AG10803 (cell line): ENCODE results near the gene EXOC3L1.

Experiments used
- DNase-seq: peaks from one replicate; pipeline ENCODE4 v3.0.0; 2010; ENCODE audit warnings: low read depth
- H3K4me3 ChIP-seq: 2 replicates; pipeline ENCODE4 v1.5.1; 2011; ENCODE audit warnings: mild to moderate bottlenecking, low read length, control low read depth
- CTCF ChIP-seq: conservative IDR thresholded peaks from 2 replicates; pipeline ENCODE4 v1.5.1; 2011; ENCODE audit warnings: mild to moderate bottlenecking, low read length, control low read depth, inconsistent platforms

EXOC3L1 gene

GRCh38 chr16:67227567-67227921 is 37.6 kb upstream of the EXOC3L1 start:
- no peak for DNase-seq
- H3K4me3 ChIP-seq = peak overlapping the region; percentile 99
- TF ChIP-seq CTCF = no peak

- peak within 1 kb of the TSS; percentile 99 for H3K4me3 ChIP-seq
- DNase-seq = peak; percentile 98
- peak; percentile 25 for TF ChIP-seq CTCF
Observed at GRCh38 chr16:67226804-67227566, 37.0 kb upstream of the EXOC3L1 start, which contains the start of gene TMEM208. TSS of gene TMEM208 (plus strand) at chr16:67227130. CDS start at chr16:67227219, 89 bp downstream.

GRCh38 chr16:67226295-67226803 is 36.4 kb upstream of the EXOC3L1 start:
- no peak for DNase-seq
- H3K4me3 ChIP-seq = peak overlapping the region; percentile 99
- TF ChIP-seq CTCF = no peak

- no peak for TF ChIP-seq CTCF
- DNase-seq = no peak
- H3K4me3 ChIP-seq = no peak overlapping the region
Observed at GRCh38 chr16:67223992-67224391, 34.1 kb upstream of the EXOC3L1 start.

GRCh38 chr16:67216612-67217490 is 26.9 kb upstream of the EXOC3L1 start:
- no peak overlapping the region for H3K4me3 ChIP-seq
- DNase-seq = no peak
- TF ChIP-seq CTCF = no peak

- TF ChIP-seq CTCF = no peak
- H3K4me3 ChIP-seq = no peak overlapping the region
- no peak for DNase-seq
Observed at GRCh38 chr16:67215706-67216105, 25.8 kb upstream of the EXOC3L1 start.
